LNCaP clone FGC (cell line): ENCODE measurements around the gene LCLAT1.

ENCODE experiments used
- DNase-seq: peaks from one replicate; pipeline ENCODE4 v3.0.0-alpha.2; 2011; ENCODE audit warnings: low read depth
- H3K4me3 ChIP-seq: 2 replicates; pipeline ENCODE4 v1.5.1; 2011; ENCODE audit warnings: mild to moderate bottlenecking, low read depth, low read length, control low read depth
- TF ChIP-seq, protein P1 (sequence below): IDR thresholded peaks from 2 replicates; pipeline ENCODE4 v1.5.1; 2012; ENCODE audit warnings: mild to moderate bottlenecking; ENCODE audit not compliant: control insufficient read depth, insufficient read depth; ENCODE audit errors: extremely low read depth

LCLAT1 gene

DNA sequence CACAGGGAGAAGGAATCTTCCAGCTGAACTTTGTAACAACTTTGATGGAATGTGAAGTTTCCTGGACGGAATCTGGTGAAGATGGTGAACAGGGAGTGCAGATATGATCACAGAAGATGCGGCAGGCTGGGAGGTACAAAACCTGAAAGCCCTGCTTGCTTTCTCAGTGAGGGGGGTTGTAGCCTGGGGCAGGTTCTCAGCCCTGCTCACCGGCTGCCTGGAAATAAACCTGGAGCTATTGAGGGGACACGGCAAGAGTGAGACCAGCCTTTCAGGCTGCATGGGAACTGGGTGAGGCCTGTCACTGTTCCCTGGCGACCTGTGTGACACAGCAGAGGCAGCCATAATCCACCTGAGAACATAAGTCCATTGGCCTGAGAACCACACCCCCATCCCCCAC is 174.8 kb downstream of the LCLAT1 start:
- TF ChIP-seq, protein P1, sequence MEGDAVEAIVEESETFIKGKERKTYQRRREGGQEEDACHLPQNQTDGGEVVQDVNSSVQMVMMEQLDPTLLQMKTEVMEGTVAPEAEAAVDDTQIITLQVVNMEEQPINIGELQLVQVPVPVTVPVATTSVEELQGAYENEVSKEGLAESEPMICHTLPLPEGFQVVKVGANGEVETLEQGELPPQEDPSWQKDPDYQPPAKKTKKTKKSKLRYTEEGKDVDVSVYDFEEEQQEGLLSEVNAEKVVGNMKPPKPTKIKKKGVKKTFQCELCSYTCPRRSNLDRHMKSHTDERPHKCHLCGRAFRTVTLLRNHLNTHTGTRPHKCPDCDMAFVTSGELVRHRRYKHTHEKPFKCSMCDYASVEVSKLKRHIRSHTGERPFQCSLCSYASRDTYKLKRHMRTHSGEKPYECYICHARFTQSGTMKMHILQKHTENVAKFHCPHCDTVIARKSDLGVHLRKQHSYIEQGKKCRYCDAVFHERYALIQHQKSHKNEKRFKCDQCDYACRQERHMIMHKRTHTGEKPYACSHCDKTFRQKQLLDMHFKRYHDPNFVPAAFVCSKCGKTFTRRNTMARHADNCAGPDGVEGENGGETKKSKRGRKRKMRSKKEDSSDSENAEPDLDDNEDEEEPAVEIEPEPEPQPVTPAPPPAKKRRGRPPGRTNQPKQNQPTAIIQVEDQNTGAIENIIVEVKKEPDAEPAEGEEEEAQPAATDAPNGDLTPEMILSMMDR, result no peak
- H3K4me3 ChIP-seq, result no peak overlapping the region

DNA sequence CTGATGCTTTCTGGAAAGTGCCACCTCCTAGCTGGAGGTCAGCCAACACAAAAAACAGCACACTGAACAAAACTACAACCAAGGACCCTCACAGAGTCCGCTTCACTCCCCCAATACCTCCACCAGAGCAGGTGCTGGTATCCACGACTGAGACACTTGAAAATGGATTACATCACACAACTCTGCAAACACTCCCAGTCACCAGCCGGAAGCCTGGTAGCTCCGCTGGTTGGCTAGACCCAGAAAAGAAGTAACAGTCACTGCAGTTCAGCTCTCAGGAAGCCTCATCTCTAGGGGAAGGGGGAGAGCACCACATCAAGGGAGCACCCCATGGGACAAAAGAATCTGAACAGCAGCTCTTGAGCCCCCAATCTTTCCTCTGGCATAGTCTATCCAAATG is 175.4 kb downstream of the LCLAT1 start:
- no peak overlapping the region for H3K4me3 ChIP-seq
- DNase-seq, result no peak
- TF ChIP-seq, protein P1, result no peak

More for the DNA sequence above, 174.8 kb downstream of the LCLAT1 start:
- no peak for DNase-seq

DNA sequence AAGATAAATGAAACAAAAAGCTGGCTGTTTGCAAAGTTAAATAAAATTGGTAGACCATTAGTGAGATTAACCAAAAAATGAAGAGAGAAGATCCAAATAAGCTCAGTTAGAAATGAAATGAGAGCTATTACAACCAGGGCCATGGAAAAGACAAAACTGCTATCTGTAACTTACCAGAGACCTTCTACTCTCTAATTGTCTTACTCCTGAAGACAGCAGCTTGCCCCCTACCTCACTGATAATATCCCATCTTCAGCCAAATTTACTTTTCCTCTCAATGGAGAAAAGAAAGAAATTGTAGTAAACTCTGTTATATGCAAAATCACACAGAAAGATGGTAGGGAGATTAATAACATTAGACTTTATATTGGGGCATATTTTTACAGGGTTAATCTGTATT is 178.2 kb downstream of the LCLAT1 start:
- H3K4me3 ChIP-seq, result no peak overlapping the region
- no peak for DNase-seq
- TF ChIP-seq, protein P1, result no peak

DNA sequence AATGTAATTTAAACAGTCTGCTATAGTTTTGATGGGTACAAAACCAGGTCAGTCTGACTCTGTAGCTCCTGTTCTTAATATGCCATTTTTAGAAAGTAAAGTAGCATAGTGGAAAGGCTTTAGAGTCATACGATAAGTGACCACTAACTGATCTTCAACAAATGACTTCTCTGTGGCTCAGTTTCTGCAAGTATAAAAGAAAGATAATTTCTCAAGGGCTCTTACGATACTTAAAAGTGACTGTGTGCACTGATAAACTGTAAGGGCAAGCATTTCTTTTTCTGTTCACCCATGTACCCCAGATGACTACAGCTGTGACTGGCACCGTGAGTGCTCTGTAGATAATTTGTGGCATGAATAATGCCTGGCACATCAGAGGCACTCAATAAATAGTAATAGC is 178.7 kb downstream of the LCLAT1 start:
- DNase-seq, result no peak
- H3K4me3 ChIP-seq, result no peak overlapping the region
- TF ChIP-seq, protein P1, result no peak

DNA sequence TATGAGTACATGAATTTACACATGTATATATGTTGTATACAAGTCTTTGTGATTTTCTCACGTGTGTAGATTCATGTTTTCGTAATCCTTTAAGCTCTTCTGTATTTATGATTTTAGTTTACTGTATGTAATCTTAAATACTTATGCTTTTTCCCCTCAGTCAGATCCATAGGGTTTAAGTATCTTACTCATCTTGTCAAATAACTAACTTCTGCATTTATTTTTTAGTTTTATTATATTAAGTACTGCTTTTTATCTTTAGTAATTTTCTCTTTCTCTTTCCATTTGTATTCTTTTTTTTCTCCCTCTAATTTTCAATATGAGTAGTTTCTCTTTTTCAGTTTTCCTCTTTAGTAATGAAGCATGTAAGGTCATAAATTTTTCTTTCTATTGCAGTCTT is 179.4 kb downstream of the LCLAT1 start:
- DNase-seq, result no peak
- H3K4me3 ChIP-seq, result no peak overlapping the region
- TF ChIP-seq, protein P1, result no peak

DNA sequence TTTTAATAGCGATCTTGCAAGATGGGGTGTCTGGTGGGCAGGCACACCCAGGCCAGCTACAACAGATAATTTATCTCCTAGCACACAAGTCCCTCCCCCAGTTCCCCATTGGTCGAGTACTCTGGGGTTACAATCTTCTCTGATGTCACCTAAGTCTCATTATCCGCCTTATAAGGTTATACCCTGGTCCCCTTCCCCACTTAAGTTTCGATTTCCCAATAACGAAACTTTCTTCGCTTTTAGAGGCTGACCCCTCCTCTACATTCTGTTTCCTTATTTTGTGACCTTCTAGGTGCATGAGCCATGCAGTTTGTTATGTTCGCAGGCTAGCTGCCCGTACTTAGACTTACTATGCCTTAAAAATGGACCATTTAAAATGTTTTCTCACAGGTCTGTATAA is 180.1 kb downstream of the LCLAT1 start:
- DNase-seq, result no peak

DNA sequence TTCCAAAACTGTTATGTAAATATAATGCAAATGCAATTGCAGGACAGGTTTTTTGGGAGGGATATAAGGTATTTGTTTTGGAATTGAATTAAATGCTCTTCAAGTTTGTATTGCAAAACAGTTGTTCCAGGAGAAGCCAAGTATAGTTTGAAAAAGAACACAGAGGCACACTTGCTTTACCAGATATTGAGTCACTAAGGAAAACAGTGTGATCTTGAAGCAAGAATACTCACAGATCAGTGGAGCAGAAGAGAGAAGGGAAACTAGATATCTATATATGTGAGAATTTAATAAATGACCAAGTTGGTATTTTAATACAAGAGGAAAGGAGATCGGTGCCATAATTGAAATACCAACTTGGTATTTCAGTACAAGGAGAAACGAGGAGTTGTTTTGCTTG is 181.3 kb downstream of the LCLAT1 start:
- H3K4me3 ChIP-seq, result no peak overlapping the region
- no peak for DNase-seq
- TF ChIP-seq, protein P1, result no peak

More for the DNA sequence above, 180.1 kb downstream of the LCLAT1 start:
- TF ChIP-seq, protein P1, result no peak
- H3K4me3 ChIP-seq, result no peak overlapping the region
